CD4-positive, alpha-beta T cell (primary cell): ENCODE results near the gene TRMT1L. TPM values are rescaled to one million over a fixed set of nuclear protein-coding genes. Genes with fewer than 3 reads are reported as not detected.

Experiments
- ATAC-seq: fragments of 200-7000 bp; cut with Tn5 transposase; one replicate; pipeline ENCODE4 v1.10.0; 2022; ENCODE audit warnings: mild to moderate bottlenecking; ENCODE audit not compliant: poor library complexity
- CTCF ChIA-PET: fragments of 350-600 bp; sonication (Branson Sonifier 250); formaldehyde crosslinking; loops from one replicate; lab custom pipeline; 2021; ENCODE audit warnings: antibody characterized with exemption, inconsistent platforms; lab: Charles Lee
- POLR2A ChIA-PET: fragments of 350-600 bp; sonication (Branson Sonifier 250); formaldehyde crosslinking; loops from one replicate; lab custom pipeline; 2021; ENCODE audit warnings: antibody characterized with exemption, inconsistent platforms; lab: Charles Lee
- DNase-seq, 14 experiments: peaks; one replicate each; pipeline ENCODE4 v3.0.0-alpha.2; 2013 to 2020; ENCODE audit warnings: mixed read lengths in 2 of 14
- H3K27ac ChIP-seq, 2 donors: one replicate each; pipeline versions ENCODE4 v1.5.1 to v1.7.0; 2013; ENCODE audit warnings: low read length in 2 of 2, low read depth in 1 of 2, mild to moderate bottlenecking in 1 of 2
- H3K27me3 ChIP-seq, 2 experiments: 1 replicate in 1 of 2; 2 replicates in 1 of 2; pipeline versions ENCODE4 v1.6.1 to v1.7.0; 2013; ENCODE audit warnings: low read length in 2 of 2, control low read depth in 1 of 2, mild to moderate bottlenecking in 1 of 2, moderate library complexity in 1 of 2; ENCODE audit not compliant: insufficient read depth in 2 of 2, control insufficient read depth in 1 of 2
- H3K36me3 ChIP-seq: one replicate; pipeline ENCODE4 v1.6.1; 2013; ENCODE audit warnings: low read length, control low read depth; ENCODE audit not compliant: insufficient read depth
- H3K4me1 ChIP-seq: one replicate; pipeline ENCODE4 v1.6.1; 2013; ENCODE audit warnings: low read length, control low read depth; ENCODE audit not compliant: insufficient read depth
- H3K4me3 ChIP-seq: one replicate; pipeline ENCODE4 v1.5.1; 2013; ENCODE audit warnings: mild to moderate bottlenecking, low read length, moderate library complexity
- H3K9me3 ChIP-seq, 2 experiments: 1 replicate in 1 of 2; 2 replicates in 1 of 2; pipeline versions ENCODE4 v1.6.1 to v1.7.0; 2013; ENCODE audit warnings: low read length in 2 of 2, mild to moderate bottlenecking in 2 of 2, control low read depth in 1 of 2, moderate library complexity in 1 of 2; ENCODE audit not compliant: control insufficient read depth in 1 of 2, insufficient read depth in 1 of 2
- H3K27ac Mint-ChIP-seq: one replicate; pipeline ENCODE4 v1.8.0; 2020; ENCODE audit warnings: mixed read lengths
- H3K27me3 Mint-ChIP-seq: one replicate; pipeline ENCODE4 v1.8.0; 2021; ENCODE audit warnings: mixed read lengths
- H3K36me3 Mint-ChIP-seq: one replicate; pipeline ENCODE4 v1.8.0; 2021; ENCODE audit warnings: low read depth, mixed read lengths
- H3K4me1 Mint-ChIP-seq: one replicate; pipeline ENCODE4 v1.8.0; 2021; ENCODE audit warnings: low read depth, mixed read lengths
- H3K4me3 Mint-ChIP-seq: one replicate; pipeline ENCODE4 v1.8.0; 2020; ENCODE audit warnings: mild to moderate bottlenecking, mixed read lengths
- H3K9me3 Mint-ChIP-seq: one replicate; pipeline ENCODE4 v1.8.0; 2020; ENCODE audit warnings: mixed read lengths
- intact Hi-C, 2 experiments: fragments of 100-400 bp; cut with DNase I in 1 of 2; cut with micrococcal nuclease in 1 of 2; formaldehyde crosslinking; loops; one replicate each; pipeline versions ENCODE4 v1.15.1 to v1.9.0; 2023 to 2025; cut with DNase I, micrococcal nuclease
- total RNA-seq, 174 experiments: library from RNA in 2 of 174; stranded (reverse) in 2 of 174; gene quantifications; one replicate each; pipeline ENCODE4 v1.2.3 and lab custom pipeline; 2021 to 2026
- TF ChIP-seq, protein P1 (sequence below): fragments of 200-600 bp; IDR thresholded peaks from one replicate; pipeline ENCODE4 v1.8.0; 2022; ENCODE audit warnings: antibody characterized with exemption, mild to moderate bottlenecking

Gene TRMT1L
- total RNA-seq, 2 experiments from 2014 or later = 2.8 to 4.7 TPM

DNA sequence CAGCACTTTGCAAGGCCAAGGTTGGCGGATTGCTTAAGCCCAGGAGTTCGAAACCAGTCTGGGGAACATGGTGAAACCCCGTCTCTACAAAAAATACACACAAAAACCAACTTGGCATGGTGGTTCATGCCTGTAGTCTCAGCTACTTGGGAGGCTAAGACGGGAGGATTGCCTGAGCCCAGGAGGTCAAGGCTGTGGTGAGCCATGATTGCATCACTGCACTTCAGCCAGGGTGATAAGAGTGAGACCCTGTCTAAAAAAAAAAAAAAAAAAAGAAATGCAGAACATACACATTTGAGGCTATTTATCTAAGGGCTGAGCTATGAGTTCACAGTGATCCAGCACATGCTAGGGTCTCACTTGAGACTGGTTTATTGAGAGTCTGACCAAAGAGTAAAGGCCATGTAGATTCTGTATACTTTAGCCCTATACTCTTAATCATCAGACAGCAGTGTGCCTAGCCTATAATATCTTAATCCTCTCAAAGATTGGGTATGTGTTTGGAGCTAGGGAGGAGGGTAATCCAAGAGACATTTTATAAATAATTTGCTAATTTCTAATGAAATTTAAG is 87.5 kb downstream of the TRMT1L start:
- H3K9me3 ChIP-seq = no peaks in the 10 kb centered on the region
- no peak overlapping the region for H3K4me3 ChIP-seq
- Mint-ChIP-seq H3K4me1 (peaks cover 71% of the 10 kb centered on the region), H3K27me3 (no peaks in the 10 kb centered on the region), H3K36me3 (peaks cover 54% of the 10 kb centered on the region), H3K9me3 (no peaks in the 10 kb centered on the region), H3K27ac (no peak overlapping the region), H3K4me3 (no peak overlapping the region)
- H3K4me1 ChIP-seq = peaks cover 5% of the 10 kb centered on the region
- CTCF ChIA-PET = interaction anchor here (0.6 kb wide), 1 partner anchor 458 kb away, joined by 3 read pairs; no protein-coding TSS in a partner anchor
- no peak overlapping the region for H3K27ac ChIP-seq
- no peaks in the 10 kb centered on the region for H3K36me3 ChIP-seq
- POLR2A ChIA-PET = no interaction called here
- H3K27me3 ChIP-seq = no peaks in the 10 kb centered on the region
- no peak for DNase-seq
- intact Hi-C loops = no loop called here
- no peak for ATAC-seq
- TF ChIP-seq, protein P1, sequence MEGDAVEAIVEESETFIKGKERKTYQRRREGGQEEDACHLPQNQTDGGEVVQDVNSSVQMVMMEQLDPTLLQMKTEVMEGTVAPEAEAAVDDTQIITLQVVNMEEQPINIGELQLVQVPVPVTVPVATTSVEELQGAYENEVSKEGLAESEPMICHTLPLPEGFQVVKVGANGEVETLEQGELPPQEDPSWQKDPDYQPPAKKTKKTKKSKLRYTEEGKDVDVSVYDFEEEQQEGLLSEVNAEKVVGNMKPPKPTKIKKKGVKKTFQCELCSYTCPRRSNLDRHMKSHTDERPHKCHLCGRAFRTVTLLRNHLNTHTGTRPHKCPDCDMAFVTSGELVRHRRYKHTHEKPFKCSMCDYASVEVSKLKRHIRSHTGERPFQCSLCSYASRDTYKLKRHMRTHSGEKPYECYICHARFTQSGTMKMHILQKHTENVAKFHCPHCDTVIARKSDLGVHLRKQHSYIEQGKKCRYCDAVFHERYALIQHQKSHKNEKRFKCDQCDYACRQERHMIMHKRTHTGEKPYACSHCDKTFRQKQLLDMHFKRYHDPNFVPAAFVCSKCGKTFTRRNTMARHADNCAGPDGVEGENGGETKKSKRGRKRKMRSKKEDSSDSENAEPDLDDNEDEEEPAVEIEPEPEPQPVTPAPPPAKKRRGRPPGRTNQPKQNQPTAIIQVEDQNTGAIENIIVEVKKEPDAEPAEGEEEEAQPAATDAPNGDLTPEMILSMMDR = no peak

DNA sequence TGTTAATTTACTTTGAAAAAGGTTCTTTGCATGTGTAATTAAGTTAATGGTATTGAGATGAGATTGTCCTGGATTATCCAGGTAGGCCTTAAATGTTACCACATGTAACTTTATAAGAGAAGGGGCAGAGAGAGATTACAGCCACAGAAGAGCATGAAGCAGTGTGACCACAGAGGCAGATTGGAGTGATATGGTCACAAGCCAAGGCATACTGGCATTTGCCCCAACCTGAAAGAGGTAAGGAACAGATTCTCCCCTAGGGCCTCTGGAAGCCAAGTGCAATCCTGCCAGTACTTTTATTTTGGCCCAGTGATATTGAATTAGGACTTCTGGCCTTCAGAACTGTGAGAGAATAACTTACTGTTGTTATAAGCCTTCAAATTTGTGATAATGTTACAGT is 88.4 kb downstream of the TRMT1L start:
- Histone ChIP-seq H3K9me3 (no peaks in the 10 kb centered on the region), H3K27ac (no peak overlapping the region), H3K4me1 (peaks cover 5% of the 10 kb centered on the region), H3K4me3 (no peak overlapping the region), H3K27me3 (no peaks in the 10 kb centered on the region), H3K36me3 (no peaks in the 10 kb centered on the region)
- no peaks in the 10 kb centered on the region for H3K27me3 Mint-ChIP-seq
- DNase-seq (no peak), ATAC-seq (no peak)
- no peak overlapping the region for H3K4me3 Mint-ChIP-seq
- H3K36me3 Mint-ChIP-seq = peaks cover 59% of the 10 kb centered on the region
- ChIA-PET CTCF (no interaction called here), POLR2A (no interaction called here)
- intact Hi-C loops = no loop called here
- no peak overlapping the region for H3K27ac Mint-ChIP-seq
- peaks cover 75% of the 10 kb centered on the region for H3K4me1 Mint-ChIP-seq
- TF ChIP-seq, protein P1 = no peak
- no peaks in the 10 kb centered on the region for H3K9me3 Mint-ChIP-seq

Other genes starting within 250 kb of the TRMT1L start
- gene NIBAN1, start 182.4 kb downstream of the TRMT1L start, total RNA-seq = 10 to 100 TPM; 18.5 to 20.4 TPM
- 1 to 10 TPM; 7.4 to 9.0 TPM for gene RNF2, start 111.4 kb downstream of the TRMT1L start, total RNA-seq
- 1 to 10 TPM; 4.1 to 5.3 TPM for gene SWT1, start 214 bp upstream of the TRMT1L start, total RNA-seq
- 100 to 1,000 TPM; 234 to 254 TPM for gene IVNS1ABP, start 160.3 kb upstream of the TRMT1L start, total RNA-seq